HG03558 (cell line): ENCODE data around the gene DOK7.

Experiments used
- ATAC-seq: cut with Tn5 transposase; IDR thresholded peaks from one replicate; pipeline ENCODE4 v1.9.1; 2021; ENCODE audit warnings: moderate number of reproducible peaks; ENCODE audit not compliant: unreplicated experiment; ENCODE audit errors: extremely low read depth

The DOK7 gene, protein sequence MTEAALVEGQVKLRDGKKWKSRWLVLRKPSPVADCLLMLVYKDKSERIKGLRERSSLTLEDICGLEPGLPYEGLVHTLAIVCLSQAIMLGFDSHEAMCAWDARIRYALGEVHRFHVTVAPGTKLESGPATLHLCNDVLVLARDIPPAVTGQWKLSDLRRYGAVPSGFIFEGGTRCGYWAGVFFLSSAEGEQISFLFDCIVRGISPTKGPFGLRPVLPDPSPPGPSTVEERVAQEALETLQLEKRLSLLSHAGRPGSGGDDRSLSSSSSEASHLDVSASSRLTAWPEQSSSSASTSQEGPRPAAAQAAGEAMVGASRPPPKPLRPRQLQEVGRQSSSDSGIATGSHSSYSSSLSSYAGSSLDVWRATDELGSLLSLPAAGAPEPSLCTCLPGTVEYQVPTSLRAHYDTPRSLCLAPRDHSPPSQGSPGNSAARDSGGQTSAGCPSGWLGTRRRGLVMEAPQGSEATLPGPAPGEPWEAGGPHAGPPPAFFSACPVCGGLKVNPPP

DNA sequence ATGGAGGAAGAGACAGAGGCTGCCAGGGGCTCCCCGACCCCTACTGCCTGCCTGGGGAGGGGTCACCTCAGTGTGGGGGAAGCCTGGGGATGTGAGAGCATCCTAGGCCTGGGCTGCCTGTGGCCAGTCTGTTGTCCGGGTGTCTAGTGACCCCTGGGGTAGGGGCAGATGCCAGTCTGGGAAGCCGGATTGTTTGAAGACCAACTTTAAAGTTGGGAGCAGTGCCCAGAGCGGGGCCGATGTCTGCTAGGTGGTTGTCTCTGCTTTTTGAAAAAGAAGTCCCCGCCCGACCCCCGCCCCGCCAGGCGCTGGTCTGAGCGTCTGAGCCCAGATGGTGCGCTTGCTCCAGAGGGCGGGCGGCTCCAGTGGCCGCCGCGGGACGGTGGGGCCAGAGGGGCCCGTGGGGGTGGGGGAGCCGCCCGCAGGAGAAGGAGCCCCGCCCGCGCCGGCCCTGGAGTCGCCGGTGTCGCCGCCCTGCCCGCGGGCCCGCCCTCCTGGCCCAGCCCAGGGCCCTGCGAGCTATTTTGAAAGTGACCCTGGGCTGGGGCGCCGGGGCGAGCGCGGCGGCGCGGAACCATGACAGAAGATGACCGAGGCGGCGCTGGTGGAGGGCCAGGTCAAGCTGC lies at the start of gene DOK7:
TSS of gene DOK7 (plus strand) at position 517 of the 626 bp plus-strand sequence. CDS start at position 587, 70 bp downstream.
- ATAC-seq: no peak

DNA sequence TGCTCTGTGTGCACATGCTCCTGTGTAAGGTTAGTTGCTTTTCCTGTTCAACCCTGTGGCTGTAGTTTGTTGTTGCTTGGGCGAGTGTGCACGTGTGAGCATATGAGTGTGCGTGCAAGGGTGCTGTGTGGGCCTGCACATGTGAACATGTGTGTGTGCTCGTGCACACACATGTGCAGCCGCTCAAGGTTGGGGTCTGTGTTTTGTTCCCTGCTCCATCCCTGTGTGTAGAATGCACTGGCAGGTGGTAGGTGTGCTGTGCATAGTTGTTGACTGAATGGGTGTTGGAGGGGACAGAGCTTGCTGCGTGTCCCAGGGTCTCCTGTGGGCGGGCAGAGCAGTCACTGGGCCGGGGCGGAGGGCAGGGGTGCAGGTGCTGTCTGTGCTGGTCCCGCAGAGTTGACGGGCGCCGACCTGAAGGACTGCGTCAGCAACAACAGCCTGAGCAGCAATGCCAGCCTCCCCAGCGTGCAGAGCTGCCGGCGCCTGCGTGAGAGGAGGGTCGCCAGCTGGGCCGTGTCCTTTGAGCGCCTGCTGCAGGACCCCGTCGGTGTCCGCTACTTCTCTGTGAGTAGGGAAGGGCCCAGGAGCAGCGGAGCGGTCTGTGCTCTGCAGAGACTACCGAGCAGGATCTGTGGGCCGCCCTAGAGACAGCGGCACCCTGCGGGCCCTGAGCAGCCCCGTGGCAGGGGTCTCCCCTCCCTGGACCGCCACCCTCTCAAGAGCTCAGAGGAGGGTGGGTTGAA lies 49.3 kb upstream of the DOK7 start:
- ATAC-seq: no peak

DNA sequence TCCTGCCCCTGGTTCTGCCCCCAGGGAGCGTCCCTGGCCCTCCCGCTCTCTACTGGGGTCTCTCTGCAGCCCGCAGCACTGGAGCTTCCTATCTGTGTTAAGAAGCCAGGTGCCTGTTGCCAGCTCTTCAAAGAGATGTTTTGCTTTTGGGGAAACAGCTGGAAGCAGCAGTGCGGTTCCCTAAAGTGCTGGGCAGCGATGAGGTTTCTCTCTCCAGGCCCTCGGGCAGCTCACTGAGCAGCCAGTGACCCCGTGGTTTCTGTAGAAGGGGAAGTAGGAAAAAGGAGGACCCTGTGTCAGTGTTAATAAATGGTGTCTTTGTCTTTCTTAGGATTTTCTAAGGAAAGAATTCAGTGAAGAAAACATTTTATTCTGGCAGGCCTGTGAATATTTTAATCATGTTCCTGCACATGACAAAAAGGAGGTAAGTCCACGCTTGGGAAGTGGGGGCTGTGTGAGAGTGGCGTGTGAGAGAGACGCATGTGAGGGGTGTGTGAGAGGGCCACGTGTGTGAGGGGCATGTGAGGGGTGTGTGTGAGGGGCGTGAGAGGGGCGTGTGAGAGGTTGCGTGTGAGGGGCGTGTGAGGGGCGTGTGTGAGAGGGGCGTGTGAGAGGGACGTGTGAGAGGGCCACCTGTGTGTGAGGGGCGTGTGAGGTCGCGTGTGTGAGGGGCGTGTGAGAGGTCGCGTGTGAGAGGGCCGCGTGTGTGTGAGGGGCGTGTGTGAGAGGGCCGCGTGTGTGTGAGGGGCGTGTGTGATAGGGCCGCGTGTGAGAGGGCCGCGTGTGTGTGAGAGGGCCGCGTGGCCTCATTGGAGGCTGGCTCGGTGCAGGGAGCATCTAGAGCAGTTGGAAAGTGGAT lies 48.5 kb upstream of the DOK7 start:
- no peak for ATAC-seq

DNA sequence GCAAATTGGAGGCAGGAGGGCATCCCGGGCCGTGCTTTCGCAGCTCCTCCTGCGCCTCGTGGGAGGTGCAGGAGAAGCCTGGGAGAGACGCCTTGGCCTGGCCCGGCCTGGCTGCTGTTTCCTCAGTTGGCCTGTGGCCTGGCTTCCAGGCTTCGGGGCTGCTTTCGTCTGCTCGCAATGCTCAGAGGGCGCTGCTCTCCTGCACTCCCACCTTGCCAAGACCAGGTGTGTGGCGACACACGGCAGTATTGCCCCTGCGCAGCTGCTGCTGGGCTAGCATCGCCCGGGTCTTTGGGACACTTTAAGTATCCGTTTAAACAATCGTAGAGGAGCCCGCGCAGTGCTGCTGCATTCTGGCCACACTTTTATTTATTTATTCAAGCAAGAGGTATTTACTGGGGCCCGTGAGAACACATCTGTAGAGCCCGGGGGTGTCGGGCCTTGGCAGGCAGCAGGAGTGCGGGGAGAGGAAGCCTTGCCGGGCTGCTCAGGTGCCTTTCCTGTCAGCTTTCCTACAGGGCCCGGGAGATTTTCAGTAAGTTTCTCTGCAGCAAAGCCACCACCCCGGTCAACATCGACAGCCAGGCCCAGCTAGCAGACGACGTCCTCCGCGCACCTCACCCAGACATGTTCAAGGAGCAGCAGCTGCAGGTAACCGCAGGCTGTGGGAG lies 47.5 kb upstream of the DOK7 start:
- no peak for ATAC-seq

DNA sequence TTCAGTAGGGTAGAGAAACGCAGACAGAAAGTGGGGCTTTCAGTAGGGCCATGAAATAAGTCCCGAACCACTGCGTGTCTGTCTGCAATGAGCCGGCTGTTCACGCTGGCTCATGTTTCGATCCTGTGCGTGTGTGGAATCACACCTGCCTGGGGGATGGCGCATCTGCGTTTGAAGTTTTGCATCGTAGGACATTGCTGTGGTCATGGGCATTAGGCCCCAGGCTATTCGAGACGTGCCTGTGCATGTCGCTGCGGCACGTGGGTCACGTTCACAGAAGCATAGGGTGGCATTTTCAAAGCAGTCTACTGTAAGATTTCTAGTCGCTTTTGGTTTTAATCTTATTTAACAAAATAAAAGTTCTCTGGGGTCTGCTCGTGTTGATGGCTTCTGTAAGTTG lies 46.8 kb upstream of the DOK7 start:
- no peak for ATAC-seq

DNA sequence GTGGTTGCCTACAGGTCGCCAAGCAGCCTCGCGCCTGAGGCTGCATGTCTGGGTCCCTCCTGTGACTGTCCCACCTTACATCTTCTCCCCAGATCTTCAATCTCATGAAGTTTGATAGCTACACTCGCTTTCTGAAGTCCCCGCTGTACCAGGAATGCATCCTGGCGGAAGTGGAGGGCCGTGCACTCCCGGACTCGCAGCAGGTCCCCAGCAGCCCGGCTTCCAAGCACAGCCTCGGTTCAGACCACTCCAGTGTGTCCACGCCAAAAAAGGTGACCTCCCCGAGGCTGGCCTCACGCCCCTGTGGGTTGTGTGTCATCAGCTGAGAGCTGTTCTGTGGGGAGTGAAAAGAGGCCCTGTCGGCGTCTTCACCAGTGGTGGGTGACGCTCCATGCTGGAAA lies 46.3 kb upstream of the DOK7 start:
- ATAC-seq: no peak

DNA sequence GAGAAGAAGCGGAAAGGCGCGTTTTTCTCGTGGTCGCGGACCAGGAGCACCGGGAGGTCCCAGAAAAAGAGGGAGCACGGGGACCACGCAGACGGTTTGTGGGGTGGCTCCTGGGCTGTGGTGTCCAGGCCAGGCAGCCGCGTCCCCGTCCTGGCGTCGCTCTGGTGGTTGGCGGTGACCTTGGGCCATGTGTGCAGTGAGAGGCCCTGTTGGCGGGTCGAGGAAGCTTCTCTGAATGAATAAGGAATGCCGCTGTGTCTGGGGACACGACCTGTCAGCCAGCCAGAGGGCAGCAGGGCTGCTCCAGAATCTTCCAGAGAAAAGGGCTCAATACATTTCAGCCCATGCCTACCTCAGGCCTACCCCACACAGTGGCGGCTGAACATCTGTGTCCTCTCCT lies 45.7 kb upstream of the DOK7 start:
- ATAC-seq: no peak

DNA sequence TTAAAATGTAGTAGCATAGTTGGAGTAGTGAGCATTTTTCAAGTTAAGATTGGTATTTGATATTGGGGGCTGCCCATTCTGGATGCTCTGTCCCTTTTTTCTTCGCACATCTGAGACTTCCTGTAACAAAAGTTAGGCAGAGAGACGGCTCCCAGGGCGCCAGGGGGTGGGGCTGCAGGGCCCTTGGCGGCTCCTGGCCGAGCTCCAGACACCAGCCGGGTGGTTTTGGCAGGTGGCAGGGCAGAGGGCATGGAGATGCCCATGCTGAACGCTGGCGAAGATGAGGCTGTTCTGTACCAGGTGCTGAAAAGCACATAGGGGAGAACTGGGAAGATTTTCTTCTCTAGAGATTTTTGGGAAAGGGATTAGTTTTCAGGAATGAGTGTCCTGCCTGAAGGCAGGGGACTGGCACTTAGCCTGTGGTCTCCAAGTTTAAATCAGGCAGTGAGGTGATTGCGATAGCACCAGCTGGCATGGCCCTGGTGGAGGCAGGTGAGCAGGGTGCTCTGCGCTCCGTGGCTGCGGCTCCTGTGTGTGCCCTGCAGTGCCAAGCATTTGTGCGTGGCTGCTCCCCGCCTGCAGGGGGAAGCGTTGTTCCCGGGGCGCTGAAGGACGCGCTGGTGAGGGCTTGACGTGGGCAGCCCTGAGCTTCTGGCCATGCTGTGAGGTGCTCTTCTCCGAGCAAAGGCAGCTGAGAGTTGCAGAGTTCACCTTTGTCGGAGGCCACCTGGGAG lies 44.9 kb upstream of the DOK7 start:
- no peak for ATAC-seq

DNA sequence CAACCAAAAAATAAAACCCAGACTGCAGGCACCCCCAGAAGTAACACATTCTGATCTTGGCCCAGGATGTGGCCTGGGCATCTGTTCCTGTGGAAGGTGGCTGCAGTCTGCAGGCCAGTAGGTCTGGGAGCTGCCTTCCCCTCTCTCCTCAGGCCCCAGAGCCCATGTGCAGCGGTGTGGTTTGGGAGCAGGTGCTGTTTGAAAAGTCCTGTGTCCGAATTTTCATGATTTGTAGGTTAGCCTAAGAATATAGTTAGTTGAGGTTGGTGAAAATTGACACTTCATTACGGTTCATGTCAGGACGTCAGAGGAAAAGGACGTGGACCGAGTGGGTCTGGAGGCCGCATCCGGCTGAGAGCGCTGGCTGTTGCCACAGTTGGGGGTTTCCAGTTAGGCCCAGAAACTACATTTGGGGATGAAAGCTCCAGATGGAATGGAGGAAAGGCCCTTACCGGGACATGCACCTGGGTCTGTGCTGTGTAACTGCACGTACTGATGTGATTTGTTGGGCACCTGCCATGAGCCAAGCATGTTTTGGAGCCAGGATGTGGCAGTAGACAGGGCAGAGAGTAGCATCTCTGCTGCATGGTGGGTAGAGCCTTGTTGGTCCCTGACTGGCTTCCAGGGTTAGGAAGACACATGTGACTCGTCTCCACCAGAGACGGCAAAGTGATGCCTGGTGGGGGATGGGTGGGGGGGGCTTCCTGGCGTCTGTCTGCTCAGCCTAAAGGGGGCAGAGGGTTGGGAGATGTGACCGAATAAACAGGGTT lies 43.1 kb upstream of the DOK7 start:
- no peak for ATAC-seq

DNA sequence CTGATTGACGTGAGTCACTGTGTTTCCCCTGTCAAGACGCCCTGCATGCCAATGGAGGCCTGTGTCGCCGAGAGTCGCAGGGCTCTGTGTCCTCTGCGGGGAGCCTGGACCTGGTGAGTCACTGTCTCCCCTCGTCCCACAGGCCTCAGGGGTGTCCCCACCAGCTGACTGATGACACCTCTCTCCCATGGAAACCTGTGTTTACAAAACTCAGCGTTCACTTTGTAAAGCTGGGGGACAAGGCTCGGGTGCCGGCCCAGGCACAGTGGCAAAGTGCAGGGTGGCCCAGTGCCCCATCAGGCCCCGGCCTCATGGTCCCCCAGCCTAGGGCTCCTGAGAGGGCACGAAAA lies 42.5 kb upstream of the DOK7 start:
- no peak for ATAC-seq

DNA sequence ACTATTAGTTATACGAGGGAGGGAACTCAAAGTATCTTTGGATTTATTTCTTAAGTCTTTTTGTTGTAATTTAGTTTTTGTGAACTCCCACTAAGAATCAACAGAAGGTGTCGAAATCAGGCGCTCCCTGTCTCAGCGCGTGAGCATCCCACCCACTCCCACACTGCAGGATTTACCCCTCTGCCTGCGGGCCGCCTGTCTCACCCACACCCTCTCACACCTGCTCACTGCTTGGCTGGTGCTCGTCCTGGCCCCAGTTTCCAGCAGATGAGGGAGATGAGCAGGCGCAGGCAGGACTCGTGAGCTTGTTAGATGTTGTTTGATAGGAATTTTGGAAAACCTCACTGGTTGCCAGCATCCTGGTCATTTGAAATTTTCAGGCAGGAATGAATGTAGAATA lies 42.1 kb upstream of the DOK7 start:
- no peak for ATAC-seq

DNA sequence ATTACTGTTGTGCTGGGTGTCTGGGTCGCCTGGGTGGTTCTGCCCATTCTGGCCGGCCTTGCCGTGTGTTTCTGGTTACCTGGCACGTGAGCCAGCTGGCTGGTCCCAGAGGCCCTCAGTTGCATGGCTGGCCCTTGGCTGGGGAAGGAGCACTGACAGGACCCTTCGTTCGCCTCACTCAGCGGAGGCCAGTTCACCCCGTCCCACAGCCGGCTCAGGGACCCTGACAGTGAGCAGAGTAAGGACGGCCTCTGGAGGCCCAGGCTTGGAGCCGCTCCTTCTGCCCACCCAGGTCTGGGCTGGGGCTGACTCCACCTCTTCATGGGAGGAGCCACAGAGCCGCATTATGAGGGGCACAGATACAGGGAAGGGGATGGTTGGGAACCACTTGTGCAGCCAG lies 41.6 kb upstream of the DOK7 start:
- ATAC-seq: no peak

DNA sequence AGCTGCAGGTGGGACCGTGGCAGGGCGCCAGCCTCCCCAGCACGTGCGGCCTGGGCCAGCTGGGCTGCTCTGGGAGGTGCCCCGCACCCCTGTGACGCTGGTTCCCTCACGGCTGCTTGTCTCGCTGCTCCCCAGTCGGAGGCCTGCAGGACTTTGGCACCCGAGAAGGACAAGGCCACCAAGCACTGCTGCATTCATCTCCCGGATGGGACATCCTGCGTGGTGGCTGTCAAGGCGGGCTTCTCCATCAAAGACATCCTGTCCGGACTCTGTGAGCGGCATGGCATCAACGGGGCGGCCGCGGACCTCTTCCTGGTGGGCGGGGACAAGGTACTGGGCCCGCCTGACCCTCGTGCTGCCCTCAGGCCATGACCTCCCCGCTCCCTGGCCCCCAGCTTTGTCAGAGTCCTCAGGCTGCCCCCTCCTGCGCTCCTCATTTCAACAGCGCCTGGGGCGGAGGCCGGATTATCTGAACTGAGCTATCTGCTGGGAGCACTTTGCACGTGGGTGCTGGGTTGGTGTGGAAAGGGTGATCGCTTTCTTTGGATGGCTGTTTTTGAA lies 40.8 kb upstream of the DOK7 start:
- no peak for ATAC-seq

DNA sequence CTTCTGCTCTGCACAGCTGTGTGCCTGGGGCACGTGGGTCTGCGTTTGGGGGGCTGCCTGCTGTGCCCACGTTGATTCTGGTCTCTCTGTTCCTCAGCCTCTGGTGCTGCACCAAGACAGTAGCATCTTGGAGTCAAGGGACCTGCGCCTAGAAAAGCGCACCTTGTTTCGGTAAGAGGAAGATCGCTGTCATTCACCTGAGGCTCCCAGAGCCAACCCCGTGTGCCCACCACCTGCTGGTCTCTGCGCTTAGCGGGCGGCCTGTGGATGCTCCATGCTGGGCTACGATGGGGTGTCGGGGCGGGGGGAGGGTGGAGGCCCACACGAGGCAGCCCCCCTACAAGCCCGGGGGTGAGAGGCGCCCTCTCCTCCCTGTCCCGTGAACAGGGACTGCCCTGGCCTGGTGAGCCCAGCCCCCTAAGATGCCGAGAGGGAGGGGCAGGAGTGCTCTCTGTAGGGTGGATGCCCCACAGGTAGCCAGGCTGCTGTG lies 40.3 kb upstream of the DOK7 start:
- no peak for ATAC-seq

DNA sequence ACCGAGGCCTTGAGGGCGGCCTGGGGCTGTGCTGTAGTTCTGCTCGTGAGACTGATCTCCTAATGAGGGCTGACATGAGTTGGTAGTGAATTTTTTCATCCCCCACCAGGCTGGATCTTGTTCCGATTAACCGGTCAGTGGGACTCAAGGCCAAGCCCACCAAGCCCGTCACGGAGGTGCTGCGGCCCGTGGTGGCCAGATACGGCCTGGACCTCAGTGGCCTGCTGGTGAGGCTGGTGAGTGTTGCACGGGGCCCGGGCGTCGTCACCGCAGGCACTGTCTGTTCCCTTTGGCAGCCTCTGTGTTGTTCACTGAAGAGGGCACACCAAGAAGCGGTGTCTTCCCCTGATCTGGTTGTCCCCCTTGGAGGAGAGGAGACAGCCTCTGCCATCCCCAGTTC lies 39.7 kb upstream of the DOK7 start:
- no peak for ATAC-seq

DNA sequence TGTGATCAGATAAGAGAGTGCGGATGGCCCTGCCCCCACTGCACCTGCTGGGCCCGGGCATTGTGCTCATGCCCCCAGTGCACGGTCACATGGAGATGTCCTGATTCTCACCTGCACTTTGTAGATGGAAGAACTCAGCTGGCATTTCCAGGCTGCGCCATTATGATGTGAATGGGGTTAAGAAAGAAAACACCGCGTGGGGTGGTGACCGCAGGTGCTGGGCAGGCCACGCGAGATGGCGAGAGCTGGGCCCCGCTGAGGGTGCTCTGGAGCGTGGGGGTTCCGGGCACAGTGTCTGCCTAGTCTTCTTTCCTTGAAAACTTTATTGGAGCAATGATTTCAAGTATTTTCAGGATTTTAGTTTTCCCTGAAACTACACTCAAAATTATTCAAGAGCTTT lies 39.2 kb upstream of the DOK7 start:
- ATAC-seq: no peak

DNA sequence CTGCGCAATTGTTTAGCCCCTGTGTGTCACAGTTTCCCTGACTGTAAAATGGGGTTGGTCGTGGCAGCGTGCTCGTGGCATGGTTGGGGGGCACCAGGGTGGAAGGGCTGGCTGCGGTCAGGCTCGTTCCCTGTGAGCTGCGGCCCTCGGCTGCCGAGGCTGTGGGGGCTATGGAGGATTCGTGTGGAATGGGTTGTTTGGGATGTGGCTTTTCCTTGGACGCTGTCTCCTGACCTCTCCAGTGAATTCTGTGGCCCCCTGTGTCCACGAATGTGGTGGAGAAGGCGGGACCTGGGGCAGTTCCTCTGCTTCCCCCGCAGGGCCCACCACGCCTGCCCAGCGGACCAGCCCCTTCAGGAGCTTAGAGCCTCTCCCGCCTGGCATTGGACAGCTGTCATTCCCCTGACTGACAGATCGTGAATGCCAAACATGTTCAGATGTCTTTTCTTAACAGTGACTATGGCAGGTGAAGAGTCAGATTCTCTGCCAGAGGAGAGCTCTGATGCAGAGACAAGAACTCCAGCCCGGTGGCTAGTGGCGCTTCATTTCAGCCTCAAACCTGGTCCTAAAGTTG lies 38.5 kb upstream of the DOK7 start:
- no peak for ATAC-seq
